NCI-H524 treated with DMSO at 0.1 percent for 48 hours (cell line): ENCODE results near the gene NDUFAF3.

Experiments
- DNase-seq: peaks from one replicate; lab custom pipeline; 2025; lab: John Stamatoyannopoulos, UW

Gene NDUFAF3

DNA sequence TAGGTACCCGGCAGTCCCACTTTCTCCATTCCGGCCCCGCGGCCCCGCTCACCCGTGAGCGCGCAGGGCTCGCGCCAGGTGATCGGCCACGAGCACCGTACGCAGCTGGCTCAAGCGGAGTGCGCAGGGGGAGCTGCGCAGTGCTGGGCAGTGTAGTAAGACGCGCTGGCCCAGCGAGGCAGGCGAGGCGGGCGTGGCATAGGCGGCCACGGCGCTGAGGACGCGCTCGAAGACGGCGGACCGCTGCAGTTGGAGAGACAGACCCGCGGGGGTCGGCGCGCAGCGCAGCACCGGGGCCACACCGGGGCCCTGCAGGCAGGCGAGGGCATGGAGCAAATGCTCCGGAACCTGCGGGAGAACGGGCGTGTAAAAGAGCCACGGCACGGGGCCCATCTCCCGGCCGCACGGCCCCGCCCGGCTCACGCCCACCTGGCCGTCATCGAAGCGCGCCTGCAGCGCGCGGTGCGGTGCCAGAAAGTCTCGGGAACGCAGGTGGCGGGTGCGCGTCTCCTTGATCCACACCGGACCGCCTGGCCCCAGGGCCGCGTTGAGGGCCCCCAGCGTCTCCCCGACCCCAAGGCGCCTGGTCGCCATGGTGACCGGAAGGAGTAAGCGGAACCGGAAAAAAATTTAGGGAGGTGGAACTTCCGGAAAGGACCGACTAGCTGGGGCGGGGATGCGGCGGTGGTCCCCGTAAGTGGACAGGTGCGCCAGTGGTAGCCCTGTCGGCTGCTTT is 3.8 kb upstream of the NDUFAF3 start, which contains the start of gene DALRD3:
Gene DALRD3 (minus strand): TSS at position 610 of the 736 bp plus-strand sequence. CDS start 16 bp downstream, at position 594.
- no peak for DNase-seq

GRCh38 chr3:49018707-49019006 is 3.3 kb upstream of the NDUFAF3 start:
- no peak for DNase-seq

- DNase-seq: no peak
Measured at GRCh38 chr3:49019941-49020329, 2.0 kb upstream of the NDUFAF3 start.

- no peak for DNase-seq
Measured at GRCh38 chr3:49020330-49021212, 1.4 kb upstream of the NDUFAF3 start.

DNA sequence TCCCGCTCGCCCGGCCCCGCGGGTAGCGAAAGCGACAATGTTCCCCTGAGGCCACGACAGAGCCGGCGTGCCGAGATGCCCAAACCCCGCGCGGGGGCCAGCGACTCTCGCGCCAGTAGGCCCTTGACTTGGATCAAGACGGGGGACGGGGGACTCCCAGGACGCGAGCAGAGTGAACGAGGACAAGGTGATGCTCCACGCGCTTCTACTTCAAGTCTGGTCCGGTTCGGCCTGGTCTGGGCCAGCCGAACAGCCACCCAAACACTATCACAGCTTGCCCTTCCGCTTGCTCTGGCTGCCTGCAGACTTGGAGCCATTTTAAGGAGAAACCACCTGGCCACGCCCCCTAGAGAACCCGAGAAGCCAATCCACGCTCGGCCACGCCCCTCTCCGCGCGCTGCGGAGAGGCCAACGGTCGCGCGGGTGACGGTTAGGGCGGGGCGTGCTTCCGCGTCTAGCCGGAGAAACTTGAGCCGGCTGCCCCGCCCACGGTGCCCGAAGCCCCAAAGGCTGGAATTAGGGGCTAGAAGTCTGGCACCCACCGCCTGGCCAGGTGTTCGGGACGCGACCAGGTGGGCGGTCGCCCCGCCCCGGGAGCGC is 608 bp upstream of the NDUFAF3 start:
- peak; percentile 76 for DNase-seq

DNA sequence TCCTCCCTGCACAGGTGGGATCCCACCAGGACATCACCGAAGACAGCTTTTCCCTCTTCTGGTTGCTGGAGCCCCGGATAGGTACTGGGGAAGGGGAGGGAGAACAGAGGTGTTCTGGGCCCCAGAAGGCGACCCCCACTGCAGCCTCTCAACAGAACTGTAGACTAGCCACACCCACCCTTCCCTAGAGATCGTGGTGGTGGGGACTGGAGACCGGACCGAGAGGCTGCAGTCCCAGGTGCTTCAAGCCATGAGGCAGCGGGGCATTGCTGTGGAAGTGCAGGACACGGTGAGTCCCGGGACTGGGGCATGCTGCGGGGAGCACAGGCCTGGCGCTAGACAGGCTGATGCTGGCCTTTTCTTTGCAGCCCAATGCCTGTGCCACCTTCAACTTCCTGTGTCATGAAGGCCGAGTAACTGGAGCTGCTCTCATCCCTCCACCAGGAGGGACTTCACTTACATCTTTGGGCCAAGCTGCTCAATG is 809 bp downstream of the NDUFAF3 start:
- no peak for DNase-seq

- DNase-seq: no peak
Measured at GRCh38 chr3:49023775-49024174, 1.9 kb downstream of the NDUFAF3 start.

- DNase-seq: no peak
Measured at GRCh38 chr3:49024449-49024848, 2.5 kb downstream of the NDUFAF3 start.

GRCh38 chr3:49025005-49025792 is 3.3 kb downstream of the NDUFAF3 start:
- no peak for DNase-seq

- DNase-seq: no peak
Measured at GRCh38 chr3:49025793-49026520, 4.0 kb downstream of the NDUFAF3 start.

DNA sequence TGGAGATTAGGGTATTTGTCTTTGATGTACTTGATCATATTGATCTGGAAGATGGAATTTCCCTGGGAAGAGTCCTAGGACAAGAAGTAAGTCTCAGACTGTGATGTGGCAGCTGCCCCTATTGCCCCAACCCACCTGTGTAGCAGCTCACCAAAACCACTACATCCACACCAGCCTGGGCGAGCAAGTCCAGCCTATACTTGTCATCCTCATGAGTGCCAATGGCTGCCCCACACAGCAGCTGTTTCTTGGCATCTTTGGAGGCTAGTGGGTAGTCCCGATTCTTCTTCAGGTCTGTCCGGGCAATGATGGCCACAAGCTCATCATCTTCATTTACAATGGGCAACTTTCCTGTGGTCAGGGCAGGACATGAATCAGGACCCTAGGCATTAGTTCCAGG is 4.6 kb downstream of the NDUFAF3 start:
- no peak for DNase-seq

DNA sequence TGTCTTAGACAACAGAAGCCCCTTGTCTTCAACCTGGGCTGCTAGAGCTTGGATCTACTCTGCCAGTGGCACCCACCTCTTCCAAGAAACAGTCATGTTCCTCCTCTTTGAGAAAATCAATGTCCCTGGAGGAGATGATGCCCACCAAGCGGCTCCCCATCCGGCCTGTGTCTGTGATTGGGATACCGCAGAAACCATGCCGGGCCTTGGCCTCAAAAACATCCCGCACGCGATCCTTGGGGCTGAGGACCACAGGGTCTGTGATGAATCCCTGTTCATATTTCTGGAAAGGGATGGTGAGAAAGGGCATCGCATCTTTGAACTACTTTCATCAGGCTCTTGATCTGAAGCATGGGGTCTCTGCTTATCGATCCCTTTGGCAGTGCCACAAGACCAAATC is 5.7 kb downstream of the NDUFAF3 start:
- no peak for DNase-seq

DNA sequence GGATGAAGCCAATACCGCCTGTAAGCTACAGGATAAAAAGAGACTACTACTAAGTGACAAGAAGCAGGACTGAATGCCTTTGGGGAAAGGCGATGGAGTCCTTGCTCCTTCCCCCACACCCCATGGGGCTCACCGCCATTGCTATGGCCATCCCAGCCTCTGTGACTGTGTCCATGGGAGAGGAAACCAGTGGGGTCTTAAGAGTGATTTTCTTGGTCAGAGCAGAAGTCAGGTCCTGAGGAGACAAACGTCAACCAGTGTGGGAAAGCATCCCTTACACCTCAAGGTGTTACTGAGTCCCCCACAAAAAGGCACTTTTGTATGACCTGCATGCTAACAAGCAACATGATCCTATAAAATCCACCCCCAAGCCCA is 6.4 kb downstream of the NDUFAF3 start:
- no peak for DNase-seq

GRCh38 chr3:49028673-49029562 is 7.0 kb downstream of the NDUFAF3 start, which contains the start of gene IMPDH2:
Gene IMPDH2, minus strand, starts transcription at chr3:49029398. Its CDS starts 48 bp downstream, at chr3:49029350.
- peak; percentile 53 for DNase-seq

DNA sequence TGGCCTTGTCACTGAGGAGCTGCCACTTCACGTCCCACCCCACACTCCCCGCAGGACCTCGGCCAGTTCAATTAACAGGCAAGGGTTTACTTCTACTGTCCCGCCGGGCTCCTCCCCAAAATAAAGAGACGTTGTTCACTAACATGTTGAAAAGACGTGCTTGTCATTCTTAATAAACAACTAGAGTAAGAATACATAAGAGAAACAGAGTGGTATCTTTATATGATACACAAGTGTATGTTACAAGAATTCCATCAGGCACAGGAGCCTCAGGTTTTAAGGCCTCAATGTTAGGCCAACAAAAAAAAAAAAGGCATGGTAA is 7.6 kb downstream of the NDUFAF3 start:
- no peak for DNase-seq

GRCh38 chr3:49030321-49030720 is 8.4 kb downstream of the NDUFAF3 start:
- no peak for DNase-seq

DNA sequence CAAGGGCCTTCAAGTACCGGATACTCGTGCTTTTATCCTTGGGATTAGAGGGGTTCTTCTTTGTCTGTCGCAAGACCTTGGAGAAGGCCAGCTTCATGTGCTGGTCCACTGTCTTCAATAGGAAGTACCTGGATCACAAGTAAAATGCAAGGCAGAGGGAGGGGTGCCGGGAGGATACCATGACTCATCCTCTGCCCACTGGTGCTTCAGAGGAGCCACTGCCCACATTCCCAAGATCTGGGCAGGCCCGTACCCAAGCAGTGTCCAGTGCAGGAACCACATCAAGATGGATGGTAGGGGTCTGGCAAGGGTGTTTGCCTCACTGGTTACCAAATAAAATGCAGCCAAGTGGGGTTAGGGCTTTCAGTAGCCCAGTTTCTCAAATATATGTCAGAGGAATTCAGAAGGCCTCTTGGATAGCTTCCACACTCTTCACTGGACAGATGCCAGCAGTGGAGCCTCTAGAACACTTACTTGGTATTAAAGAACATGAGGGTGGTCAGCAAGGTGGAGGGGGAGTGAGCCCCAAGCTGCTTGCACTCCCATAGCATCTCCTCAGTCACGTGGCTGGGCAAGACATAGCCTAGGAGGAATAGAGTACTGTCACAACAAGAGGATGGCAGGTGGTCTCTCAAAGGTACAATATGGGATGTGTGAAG is 10.9 kb downstream of the NDUFAF3 start:
- DNase-seq: no peak

DNA sequence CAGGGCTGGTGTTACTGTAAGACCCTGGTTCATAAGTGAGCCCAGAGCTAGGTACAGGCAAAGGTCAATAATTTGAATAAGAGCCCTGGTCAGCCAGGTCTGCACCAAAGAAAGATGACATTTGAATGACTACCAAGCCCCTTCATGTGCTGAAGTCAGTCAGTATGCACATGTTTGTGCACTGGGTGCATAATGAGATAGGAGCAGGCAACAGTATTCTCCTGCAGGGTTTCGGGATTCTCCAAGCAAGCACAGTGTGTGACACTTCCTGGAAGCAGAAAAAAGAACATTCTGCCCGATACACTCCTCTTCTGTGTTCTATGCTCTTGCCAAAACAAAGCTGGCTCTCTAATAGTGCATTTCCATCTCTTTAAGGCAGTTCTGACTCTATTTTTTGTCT is 12.7 kb downstream of the NDUFAF3 start:
- DNase-seq: no peak

GRCh38 chr3:49035281-49035680 is 13.4 kb downstream of the NDUFAF3 start:
- DNase-seq: no peak

DNA sequence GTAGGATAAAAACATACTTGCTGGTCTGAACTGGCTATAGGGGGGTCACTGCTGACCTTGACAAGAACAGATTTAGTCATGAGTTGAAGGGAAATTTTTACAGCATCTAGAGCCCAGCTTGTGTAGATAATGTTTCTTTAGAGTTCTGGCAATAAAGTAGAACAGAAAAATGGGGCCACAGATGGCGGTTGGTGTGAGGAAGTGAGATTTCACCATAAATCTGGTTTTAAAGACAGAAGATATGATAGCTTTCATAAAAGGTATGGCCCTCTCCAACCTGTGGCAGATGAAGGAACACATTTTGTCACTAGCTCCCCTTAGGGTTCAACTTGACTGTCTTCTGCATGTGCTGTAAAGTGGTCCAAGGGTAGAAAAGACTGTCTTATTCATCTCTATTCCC is 31.6 kb downstream of the NDUFAF3 start:
- DNase-seq: no peak
